ENCODE results near the gene FAM83C.
A peak's percentile ranks its signal among the peaks of the same experiment; 100 is the strongest.

Gene FAM83C

DNA sequence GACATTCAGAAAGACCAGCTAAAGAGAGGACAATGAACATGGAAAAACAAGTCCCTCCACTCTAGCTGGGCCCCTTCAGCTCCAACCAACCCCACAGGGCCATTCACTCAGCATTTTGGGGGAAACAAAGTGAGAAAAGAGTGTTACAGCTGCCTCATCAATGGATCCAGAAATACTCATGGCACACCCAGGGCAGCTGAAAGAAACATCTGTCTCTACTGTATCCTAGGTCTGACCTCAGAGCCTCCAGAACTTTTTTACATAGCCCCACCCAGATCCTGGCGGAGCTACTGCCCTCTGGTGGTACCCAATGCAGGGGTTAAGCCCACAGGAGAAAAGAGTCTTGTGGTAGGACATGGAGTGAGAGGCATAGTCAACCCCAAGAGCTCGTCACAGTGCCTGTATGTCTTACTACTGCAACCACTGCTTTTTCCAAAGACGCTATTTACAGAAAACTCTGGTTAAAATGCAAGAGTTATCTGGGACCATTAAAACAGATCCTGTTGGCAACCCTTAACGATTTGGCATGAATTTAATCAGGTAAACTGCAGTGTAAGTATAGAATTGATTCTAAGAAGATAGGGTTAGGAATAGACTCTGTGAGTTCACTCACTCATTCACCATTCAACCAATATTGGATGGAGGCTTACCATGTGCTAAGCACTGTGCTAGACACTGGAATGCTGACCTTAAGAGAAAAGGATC, 37.4 kb upstream of the FAM83C start:
- no peak overlapping the region for H3K9ac ChIP-seq (ENCODE audit: low read length)
- H4K20me1 ChIP-seq (ENCODE audit: insufficient read depth, low read length), result no peaks in the 10 kb centered on the region
- no peak overlapping the region for H3K27ac ChIP-seq (ENCODE audit: low read length)
- H3K4me1 ChIP-seq (ENCODE audit: low read length), result peaks cover 18% of the 10 kb centered on the region
- H3K9me3 ChIP-seq (ENCODE audit: insufficient read depth, low read length), result no peaks in the 10 kb centered on the region
- no peak overlapping the region for H3K4me2 ChIP-seq (ENCODE audit: low read length)
- no peaks in the 10 kb centered on the region for H3K36me3 ChIP-seq (replicated peaks; ENCODE audit: low read depth, low read length)
- H3K27me3 ChIP-seq (ENCODE audit: low read depth, low read length), result no peaks in the 10 kb centered on the region
- no peaks in the 10 kb centered on the region for H3K79me2 ChIP-seq (ENCODE audit: low read length)
- no peak overlapping the region for H3K4me3 ChIP-seq (ENCODE audit: low read length)
- no peak for TF ChIP-seq EZH2phosphoT487 (IDR thresholded peaks at IDR 0.05; ENCODE audit: low read depth)
- TF ChIP-seq, protein P1, sequence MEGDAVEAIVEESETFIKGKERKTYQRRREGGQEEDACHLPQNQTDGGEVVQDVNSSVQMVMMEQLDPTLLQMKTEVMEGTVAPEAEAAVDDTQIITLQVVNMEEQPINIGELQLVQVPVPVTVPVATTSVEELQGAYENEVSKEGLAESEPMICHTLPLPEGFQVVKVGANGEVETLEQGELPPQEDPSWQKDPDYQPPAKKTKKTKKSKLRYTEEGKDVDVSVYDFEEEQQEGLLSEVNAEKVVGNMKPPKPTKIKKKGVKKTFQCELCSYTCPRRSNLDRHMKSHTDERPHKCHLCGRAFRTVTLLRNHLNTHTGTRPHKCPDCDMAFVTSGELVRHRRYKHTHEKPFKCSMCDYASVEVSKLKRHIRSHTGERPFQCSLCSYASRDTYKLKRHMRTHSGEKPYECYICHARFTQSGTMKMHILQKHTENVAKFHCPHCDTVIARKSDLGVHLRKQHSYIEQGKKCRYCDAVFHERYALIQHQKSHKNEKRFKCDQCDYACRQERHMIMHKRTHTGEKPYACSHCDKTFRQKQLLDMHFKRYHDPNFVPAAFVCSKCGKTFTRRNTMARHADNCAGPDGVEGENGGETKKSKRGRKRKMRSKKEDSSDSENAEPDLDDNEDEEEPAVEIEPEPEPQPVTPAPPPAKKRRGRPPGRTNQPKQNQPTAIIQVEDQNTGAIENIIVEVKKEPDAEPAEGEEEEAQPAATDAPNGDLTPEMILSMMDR (IDR thresholded peaks at IDR 0.05; ENCODE audit: low read depth, low read length), result peak; percentile 92
- no peak overlapping the region for H2AFZ ChIP-seq (ENCODE audit: low read depth, low read length)

DNA sequence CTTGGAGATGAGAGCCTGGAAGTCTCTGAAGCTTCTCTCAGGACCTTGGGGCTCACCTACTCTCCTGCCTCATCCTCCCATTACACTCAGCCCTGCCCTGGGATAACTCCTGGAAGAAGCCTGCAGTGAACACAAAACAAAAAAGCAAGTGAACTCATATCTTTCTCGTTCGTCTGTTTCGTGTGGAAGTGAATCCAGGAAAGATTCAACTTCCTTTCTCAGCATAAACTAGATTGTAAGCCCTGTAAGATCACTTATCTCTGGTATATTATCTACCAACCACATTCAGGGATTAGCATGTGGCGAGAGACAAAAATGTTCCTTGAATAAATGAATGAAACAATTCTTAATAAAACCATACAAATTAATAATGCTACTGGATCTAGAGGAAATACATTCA, 36.5 kb upstream of the FAM83C start:
- Histone ChIP-seq H3K27me3 (ENCODE audit: low read depth, low read length) (no peaks in the 10 kb centered on the region), H3K4me3 (ENCODE audit: low read length) (no peak overlapping the region), H3K9me3 (ENCODE audit: insufficient read depth, low read length) (no peaks in the 10 kb centered on the region), H3K36me3 (replicated peaks; ENCODE audit: low read depth, low read length) (no peaks in the 10 kb centered on the region), H3K79me2 (ENCODE audit: low read length) (no peaks in the 10 kb centered on the region), H3K27ac (ENCODE audit: low read length) (no peak overlapping the region), H2AFZ (ENCODE audit: low read depth, low read length) (no peak overlapping the region), H3K4me2 (ENCODE audit: low read length) (no peak overlapping the region), H3K4me1 (ENCODE audit: low read length) (peaks cover 18% of the 10 kb centered on the region), H3K9ac (ENCODE audit: low read length) (no peak overlapping the region), H4K20me1 (ENCODE audit: insufficient read depth, low read length) (no peaks in the 10 kb centered on the region)
- TF ChIP-seq EZH2phosphoT487 (IDR thresholded peaks at IDR 0.05; ENCODE audit: low read depth), result no peak
- TF ChIP-seq, protein P1 (IDR thresholded peaks at IDR 0.05; ENCODE audit: low read depth, low read length), result no peak

DNA sequence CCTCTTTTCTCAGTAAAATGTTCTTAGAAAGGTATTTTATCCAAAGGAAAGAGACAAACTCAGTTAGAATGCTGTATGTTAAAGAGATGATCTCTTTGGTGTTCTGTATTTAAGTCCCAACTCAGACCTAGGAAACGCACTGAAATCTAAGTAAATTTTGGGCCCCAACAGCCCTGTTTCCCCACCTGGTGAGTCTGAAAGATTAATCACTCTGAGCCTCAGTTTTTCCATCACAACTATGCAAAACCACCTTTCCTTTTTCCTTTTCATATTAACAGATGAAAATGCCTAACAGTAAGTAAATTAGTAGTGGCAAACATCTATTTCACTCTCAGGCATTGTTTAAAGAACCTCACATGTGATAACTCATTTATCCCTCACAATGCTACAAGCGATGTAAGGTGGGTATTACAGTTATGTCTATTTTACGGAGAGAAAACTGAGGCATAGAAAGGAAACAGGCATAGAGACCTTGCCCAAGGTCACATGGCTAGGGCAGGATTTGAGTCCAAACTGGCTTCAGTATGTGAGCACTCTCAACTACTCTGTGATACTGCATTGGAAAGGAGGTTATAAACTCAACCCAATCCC, 36.0 kb upstream of the FAM83C start:
- H2AFZ ChIP-seq (ENCODE audit: low read depth, low read length), result no peak overlapping the region
- no peaks in the 10 kb centered on the region for H3K27me3 ChIP-seq (ENCODE audit: low read depth, low read length)
- TF ChIP-seq, protein P1 (IDR thresholded peaks at IDR 0.05; ENCODE audit: low read depth, low read length), result no peak
- TF ChIP-seq EZH2phosphoT487 (IDR thresholded peaks at IDR 0.05; ENCODE audit: low read depth), result no peak
- H3K4me1 ChIP-seq (ENCODE audit: low read length), result peaks cover 18% of the 10 kb centered on the region
- no peak overlapping the region for H3K9ac ChIP-seq (ENCODE audit: low read length)
- no peaks in the 10 kb centered on the region for H3K9me3 ChIP-seq (ENCODE audit: insufficient read depth, low read length)
- H4K20me1 ChIP-seq (ENCODE audit: insufficient read depth, low read length), result no peaks in the 10 kb centered on the region
- no peak overlapping the region for H3K4me3 ChIP-seq (ENCODE audit: low read length)
- H3K4me2 ChIP-seq (ENCODE audit: low read length), result no peak overlapping the region
- H3K79me2 ChIP-seq (ENCODE audit: low read length), result no peaks in the 10 kb centered on the region
- no peak overlapping the region for H3K27ac ChIP-seq (ENCODE audit: low read length)
- H3K36me3 ChIP-seq (replicated peaks; ENCODE audit: low read depth, low read length), result no peaks in the 10 kb centered on the region

DNA sequence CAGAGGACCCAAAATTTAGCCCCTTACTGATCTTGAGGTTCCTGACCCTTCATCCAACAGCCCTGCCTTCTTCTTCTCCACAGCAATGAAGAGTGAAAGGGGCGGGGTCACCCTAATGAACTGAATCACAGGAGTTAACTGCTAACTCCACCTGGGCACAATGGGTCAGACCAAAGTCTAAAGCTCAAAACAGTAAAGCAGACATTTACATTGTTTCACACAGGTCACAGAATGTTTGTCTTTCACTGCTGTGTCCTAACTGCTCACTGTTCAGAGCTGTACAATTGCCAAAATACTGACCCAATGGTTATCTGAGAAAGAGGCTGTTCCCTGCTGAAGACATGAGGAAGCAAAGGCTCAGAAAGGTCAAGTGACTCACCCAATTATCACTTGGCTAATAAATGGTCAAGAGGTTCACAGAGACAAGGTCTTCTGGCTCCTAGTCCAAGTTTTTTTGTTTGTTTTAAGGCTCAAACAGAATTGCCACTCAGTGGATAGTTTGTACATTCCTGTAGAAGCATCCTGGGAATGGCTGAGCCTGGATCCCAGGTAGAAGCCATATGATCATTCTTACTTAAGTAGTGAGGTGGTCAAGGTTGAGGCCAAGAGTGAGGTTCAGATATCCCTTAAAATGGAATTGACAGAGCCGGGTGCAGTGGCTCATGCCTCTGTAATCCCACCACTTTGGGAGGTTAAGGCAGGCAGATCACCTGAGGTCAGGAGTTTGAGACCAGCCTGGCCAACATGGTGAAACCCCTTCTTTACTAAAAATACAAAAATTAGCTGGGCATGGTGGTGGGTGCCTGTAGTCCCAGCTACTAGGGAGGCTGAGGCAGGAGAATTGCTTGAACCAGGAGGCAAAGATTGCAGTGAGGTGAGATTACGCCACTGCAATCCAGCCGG, 35.1 kb upstream of the FAM83C start:
- Histone ChIP-seq H3K9me3 (ENCODE audit: insufficient read depth, low read length) (no peaks in the 10 kb centered on the region), H3K36me3 (replicated peaks; ENCODE audit: low read depth, low read length) (no peaks in the 10 kb centered on the region), H3K4me3 (ENCODE audit: low read length) (no peak overlapping the region)

More for the DNA sequence above, 35.1 kb upstream of the FAM83C start:
- Histone ChIP-seq H3K79me2 (ENCODE audit: low read length) (no peaks in the 10 kb centered on the region), H3K4me2 (ENCODE audit: low read length) (no peak overlapping the region), H3K9ac (ENCODE audit: low read length) (no peak overlapping the region), H4K20me1 (ENCODE audit: insufficient read depth, low read length) (no peaks in the 10 kb centered on the region), H3K27me3 (ENCODE audit: low read depth, low read length) (no peaks in the 10 kb centered on the region), H2AFZ (ENCODE audit: low read depth, low read length) (no peak overlapping the region), H3K4me1 (ENCODE audit: low read length) (peaks cover 18% of the 10 kb centered on the region), H3K27ac (ENCODE audit: low read length) (no peak overlapping the region)
- TF ChIP-seq EZH2phosphoT487 (IDR thresholded peaks at IDR 0.05; ENCODE audit: low read depth), result no peak
- TF ChIP-seq, protein P1 (IDR thresholded peaks at IDR 0.05; ENCODE audit: low read depth, low read length), result no peak

Measured in OCI-LY3 (cell line).